HepG2 (cell line): ENCODE results near the gene NOL8. TPM values are rescaled to one million over a fixed set of nuclear protein-coding genes. Genes with fewer than 3 reads are reported as not detected.

Experiments
- CHCHD3 ChIP-seq: sonication (generic); formaldehyde crosslinking; IDR thresholded peaks from 2 replicates; pipeline ENCODE4 v1.8.0; 2022; ENCODE audit warnings: mild to moderate bottlenecking, missing genetic modification reagents, moderate library complexity
- FOXP4 ChIP-seq: sonication (generic); formaldehyde crosslinking; IDR thresholded peaks from 2 replicates; pipeline ENCODE4 v1.4.0; 2020; ENCODE audit warnings: missing genetic modification reagents
- HIC2 ChIP-seq: sonication (generic); formaldehyde crosslinking; IDR thresholded peaks from 2 replicates; pipeline ENCODE4 v1.9.0; 2022; ENCODE audit warnings: low read depth, missing genetic modification reagents
- IRF2 ChIP-seq: IDR thresholded peaks from 2 replicates; pipeline ENCODE4 v1.6.1; 2018; ENCODE audit warnings: missing genetic modification reagents, missing compliant biosample characterization
- NR0B2 ChIP-seq: sonication (generic); formaldehyde crosslinking; IDR thresholded peaks from 2 replicates; pipeline ENCODE4 v1.4.0; 2020; ENCODE audit warnings: mild to moderate bottlenecking, missing genetic modification reagents
- PHB2 ChIP-seq: fragments of 450-650 bp; IDR thresholded peaks from 2 replicates; pipeline ENCODE4 v1.6.1; 2018; ENCODE audit not compliant: partially characterized antibody
- POGK ChIP-seq: sonication (generic); formaldehyde crosslinking; conservative IDR thresholded peaks from 2 replicates; pipeline ENCODE4 v1.8.0; 2022; ENCODE audit warnings: mild to moderate bottlenecking, moderate library complexity, missing genetic modification reagents
- SKIL ChIP-seq: sonication (generic); formaldehyde crosslinking; IDR thresholded peaks from 2 replicates; pipeline ENCODE4 v1.8.0; 2022; ENCODE audit warnings: missing genetic modification reagents, mild to moderate bottlenecking, moderate library complexity, borderline replicate concordance
- SNAPC5 ChIP-seq: sonication (generic); formaldehyde crosslinking; IDR thresholded peaks from 2 replicates; pipeline ENCODE4 v1.8.1; 2023; ENCODE audit warnings: mild to moderate bottlenecking, missing genetic modification reagents, borderline replicate concordance
- SNRNP70 ChIP-seq: fragments of 200-400 bp; formaldehyde crosslinking; IDR thresholded peaks from 2 replicates; pipeline ENCODE4 v1.6.1; 2017; ENCODE audit warnings: mild to moderate bottlenecking, low read depth, low read length, moderate library complexity
- ZFP41 ChIP-seq: sonication (generic); formaldehyde crosslinking; IDR thresholded peaks from 2 replicates; pipeline ENCODE4 v1.4.0; 2020; ENCODE audit warnings: mild to moderate bottlenecking, missing genetic modification reagents, borderline replicate concordance
- ZNF24 ChIP-seq: fragments of 450-650 bp; IDR thresholded peaks from 2 replicates; pipeline ENCODE4 v1.6.1; 2017; ENCODE audit warnings: antibody characterized with exemption, mild to moderate bottlenecking
- ZNF251 ChIP-seq: sonication (generic); formaldehyde crosslinking; IDR thresholded peaks from 2 replicates; pipeline ENCODE4 v1.9.0; 2021; ENCODE audit warnings: mild to moderate bottlenecking, missing genetic modification reagents
- ZNF512 ChIP-seq: sonication (generic); formaldehyde crosslinking; IDR thresholded peaks from 2 replicates; pipeline ENCODE4 v1.4.0; 2020; ENCODE audit warnings: mild to moderate bottlenecking, missing genetic modification reagents
- ZNF552 ChIP-seq: sonication (generic); formaldehyde crosslinking; IDR thresholded peaks from 2 replicates; pipeline ENCODE4 v1.9.0; 2022; ENCODE audit warnings: missing genetic modification reagents, mild to moderate bottlenecking, borderline replicate concordance
- ZNF576 ChIP-seq: sonication (generic); formaldehyde crosslinking; IDR thresholded peaks from 2 replicates; pipeline ENCODE4 v1.4.0; 2020; ENCODE audit warnings: mild to moderate bottlenecking, missing genetic modification reagents
- ZNF644 ChIP-seq: IDR thresholded peaks from 2 replicates; pipeline ENCODE4 v1.6.1; 2016; ENCODE audit warnings: low read depth
- polyA plus RNA-seq, 8 experiments: library from polyadenylated mRNA; depleted of rRNA in 3 of 8; stranded (reverse) in 7 of 8; unstranded in 1 of 8; fragments of >200 nt; fragmentation: Illumina TruSeq in 4 of 8; extraction: Trizol in 4 of 8; gene quantifications; 2 replicates each; pipeline versions ENCODE4 v1.2.1 to v1.2.3, GENCODE V29; 2011 to 2016; ENCODE audit warnings: low read depth in 4 of 8, missing spikeins in 1 of 8, mixed read lengths in 1 of 8; ENCODE audit not compliant: insufficient read depth in 1 of 8
- total RNA-seq, 5 experiments: library from RNA; depleted of rRNA; stranded (reverse); fragments of >200 nt; fragmentation: Illumina TruSeq; extraction: Trizol; gene quantifications; 2 replicates each; pipeline ENCODE4 v1.2.3, GENCODE V29; 2016; ENCODE audit warnings: low read depth in 1 of 5

Gene NOL8
- total and polyA plus RNA-seq, 2 of the 13 experiments (the other 11 are each of a cell fraction or from before 2014, with no cell fraction given): 12.8 to 36.3 TPM

- TF ChIP-seq SKIL (CRISPR knock-in tag) (no peak), FOXP4 (no peak), ZFP41 (no peak), ZNF576 (CRISPR knock-in tag) (peak; percentile 80; the same call in 1 of the 2 replicates), SNRNP70 (no peak), ZNF552 (CRISPR knock-in tag) (no peak), SNAPC5 (CRISPR knock-in tag) (no peak), HIC2 (CRISPR knock-in tag) (no peak), NR0B2 (peak; percentile 95), CHCHD3 (no peak), PHB2 (no peak), ZNF512 (CRISPR knock-in tag) (no peak), IRF2 (CRISPR knock-in tag) (peak; percentile 36; the same call in 1 of the 2 replicates), ZNF24 (0 out of 2 replicates have a peak, but pooled peaks have one; percentile 49), ZNF644 (CRISPR knock-in tag) (no peak), POGK (CRISPR knock-in tag) (no peak; the same call in 1 of the 2 replicates), ZNF251 (CRISPR knock-in tag) (no peak)
Observed at GRCh38 chr9:92325269-92325990, at the start of gene NOL8, which contains the start of gene CENPP (continued).
